BE2C (cell line): Measurements from ENCODE around the gene TULP4.
A peak's percentile ranks its signal among the peaks of the same experiment; 100 is the strongest.

ENCODE experiments used
- DNase-seq: peaks from one replicate; pipeline ENCODE4 v3.0.0-alpha.2; 2020
- H3K27me3 ChIP-seq: fragments of 250-450 bp; sonication (Bioruptor Pico); 2 replicates; pipeline ENCODE4 v1.5.1; 2020; ENCODE audit warnings: mild to moderate bottlenecking
- H3K36me3 ChIP-seq: fragments of 250-450 bp; sonication (Bioruptor Pico); 2 replicates; pipeline ENCODE4 v1.5.1; 2020; ENCODE audit warnings: mild to moderate bottlenecking
- H3K4me1 ChIP-seq: fragments of 250-450 bp; sonication (Bioruptor Pico); 2 replicates; pipeline ENCODE4 v1.5.1; 2020
- H3K4me3 ChIP-seq: 2 replicates; pipeline ENCODE4 v1.5.1; 2011; ENCODE audit warnings: low read depth, low read length
- H3K9me3 ChIP-seq: fragments of 250-450 bp; sonication (Bioruptor Pico); 2 replicates; pipeline ENCODE4 v1.5.1; 2020
- TF ChIP-seq, protein P1 (sequence below): IDR thresholded peaks from 2 replicates; pipeline ENCODE4 v1.5.1; 2012; ENCODE audit warnings: mild to moderate bottlenecking, low read depth, low read length

Gene TULP4

DNA sequence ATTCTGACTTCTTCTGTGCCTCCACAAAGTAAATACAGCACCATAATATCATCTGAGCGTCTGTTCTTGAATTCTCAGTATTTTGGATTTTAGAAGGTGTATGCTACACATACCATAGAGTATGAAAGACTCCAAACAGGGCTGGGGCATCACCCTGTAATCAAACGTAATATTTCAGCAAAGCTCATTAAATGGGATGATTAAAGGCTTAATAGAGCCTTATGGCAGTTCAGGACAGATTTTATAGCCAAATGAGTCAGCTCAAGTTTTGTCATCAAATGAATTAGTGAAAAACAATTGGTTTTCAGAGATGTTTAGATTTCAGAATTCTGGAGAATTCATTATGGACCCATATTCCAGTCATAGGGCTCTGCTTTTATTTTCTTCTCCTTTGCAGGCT lies 68.9 kb downstream of the TULP4 start:
- no peak overlapping the region for H3K4me3 ChIP-seq
- no peaks in the 10 kb centered on the region for H3K27me3 ChIP-seq
- TF ChIP-seq, protein P1, sequence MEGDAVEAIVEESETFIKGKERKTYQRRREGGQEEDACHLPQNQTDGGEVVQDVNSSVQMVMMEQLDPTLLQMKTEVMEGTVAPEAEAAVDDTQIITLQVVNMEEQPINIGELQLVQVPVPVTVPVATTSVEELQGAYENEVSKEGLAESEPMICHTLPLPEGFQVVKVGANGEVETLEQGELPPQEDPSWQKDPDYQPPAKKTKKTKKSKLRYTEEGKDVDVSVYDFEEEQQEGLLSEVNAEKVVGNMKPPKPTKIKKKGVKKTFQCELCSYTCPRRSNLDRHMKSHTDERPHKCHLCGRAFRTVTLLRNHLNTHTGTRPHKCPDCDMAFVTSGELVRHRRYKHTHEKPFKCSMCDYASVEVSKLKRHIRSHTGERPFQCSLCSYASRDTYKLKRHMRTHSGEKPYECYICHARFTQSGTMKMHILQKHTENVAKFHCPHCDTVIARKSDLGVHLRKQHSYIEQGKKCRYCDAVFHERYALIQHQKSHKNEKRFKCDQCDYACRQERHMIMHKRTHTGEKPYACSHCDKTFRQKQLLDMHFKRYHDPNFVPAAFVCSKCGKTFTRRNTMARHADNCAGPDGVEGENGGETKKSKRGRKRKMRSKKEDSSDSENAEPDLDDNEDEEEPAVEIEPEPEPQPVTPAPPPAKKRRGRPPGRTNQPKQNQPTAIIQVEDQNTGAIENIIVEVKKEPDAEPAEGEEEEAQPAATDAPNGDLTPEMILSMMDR: no peak
- H3K9me3 ChIP-seq: no peaks in the 10 kb centered on the region
- H3K4me1 ChIP-seq: peaks cover 7% of the 10 kb centered on the region
- no peaks in the 10 kb centered on the region for H3K36me3 ChIP-seq
- no peak for DNase-seq

DNA sequence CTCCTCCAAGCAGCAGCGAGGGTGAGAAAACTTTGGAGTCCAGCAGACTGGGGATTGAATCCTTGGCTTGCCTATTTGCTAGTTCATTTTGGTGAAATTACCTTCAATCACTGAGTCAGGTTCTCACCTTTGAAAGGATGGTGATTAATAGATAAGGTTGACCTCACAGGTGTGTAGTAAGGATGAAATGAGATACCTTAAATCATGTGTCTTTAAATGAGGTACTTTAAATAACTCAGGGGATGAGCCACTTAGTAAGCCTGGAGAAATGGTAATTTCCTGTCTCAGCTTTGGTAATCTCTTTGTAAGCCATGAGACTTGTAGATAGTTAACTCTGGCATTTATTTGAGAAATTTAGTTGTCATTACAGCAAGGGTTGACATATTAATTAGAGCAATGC lies 70.2 kb downstream of the TULP4 start:
- no peak for DNase-seq
- H3K27me3 ChIP-seq: no peaks in the 10 kb centered on the region
- no peaks in the 10 kb centered on the region for H3K36me3 ChIP-seq
- H3K4me3 ChIP-seq: no peak overlapping the region
- H3K4me1 ChIP-seq: peaks cover 11% of the 10 kb centered on the region
- TF ChIP-seq, protein P1: no peak
- H3K9me3 ChIP-seq: no peaks in the 10 kb centered on the region

DNA sequence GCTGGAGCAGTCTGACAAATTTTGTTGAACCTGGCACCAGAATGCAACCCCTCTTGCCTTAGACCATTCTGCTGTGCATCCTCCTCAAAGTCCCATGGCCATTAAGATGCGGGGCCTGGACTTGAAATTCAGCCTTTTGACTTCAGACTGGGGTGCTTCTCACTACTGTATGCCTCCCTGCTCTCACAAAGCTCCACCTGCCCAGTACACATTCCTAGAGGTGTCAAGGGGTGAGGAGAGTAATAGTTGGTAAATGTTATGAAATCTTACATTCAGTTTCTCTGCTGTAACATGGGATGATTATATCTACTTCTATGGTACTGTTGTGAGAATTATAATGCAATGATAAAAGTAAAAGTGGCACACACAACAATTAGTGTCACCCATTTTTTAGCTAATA lies 70.8 kb downstream of the TULP4 start:
- TF ChIP-seq, protein P1: no peak
- Histone ChIP-seq H3K4me3 (no peak overlapping the region), H3K4me1 (peaks cover 15% of the 10 kb centered on the region), H3K36me3 (no peaks in the 10 kb centered on the region), H3K27me3 (no peaks in the 10 kb centered on the region), H3K9me3 (no peaks in the 10 kb centered on the region)
- DNase-seq: no peak

DNA sequence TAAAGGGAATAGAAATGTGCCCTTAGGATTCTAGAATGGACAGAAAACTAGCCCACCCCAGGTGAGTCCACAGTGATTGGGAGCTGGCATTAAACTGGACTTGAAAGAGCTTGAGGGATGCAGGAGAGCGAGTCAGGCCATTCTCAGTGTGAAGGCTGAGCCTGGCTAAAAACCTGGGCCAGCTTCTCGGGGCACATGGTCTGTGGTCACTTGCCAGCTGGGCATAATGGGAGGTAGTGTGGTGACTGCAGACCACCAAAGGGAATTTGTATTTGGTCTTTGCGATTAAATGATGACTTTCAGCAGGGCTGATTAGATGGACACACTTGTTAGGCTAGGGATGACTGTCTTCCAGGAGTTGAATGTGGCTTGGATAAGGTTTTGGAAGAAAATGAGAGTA lies 71.3 kb downstream of the TULP4 start:
- Histone ChIP-seq H3K4me1 (peaks cover 15% of the 10 kb centered on the region), H3K27me3 (no peaks in the 10 kb centered on the region), H3K4me3 (no peak overlapping the region), H3K9me3 (no peaks in the 10 kb centered on the region), H3K36me3 (no peaks in the 10 kb centered on the region)
- TF ChIP-seq, protein P1: no peak
- no peak for DNase-seq

DNA sequence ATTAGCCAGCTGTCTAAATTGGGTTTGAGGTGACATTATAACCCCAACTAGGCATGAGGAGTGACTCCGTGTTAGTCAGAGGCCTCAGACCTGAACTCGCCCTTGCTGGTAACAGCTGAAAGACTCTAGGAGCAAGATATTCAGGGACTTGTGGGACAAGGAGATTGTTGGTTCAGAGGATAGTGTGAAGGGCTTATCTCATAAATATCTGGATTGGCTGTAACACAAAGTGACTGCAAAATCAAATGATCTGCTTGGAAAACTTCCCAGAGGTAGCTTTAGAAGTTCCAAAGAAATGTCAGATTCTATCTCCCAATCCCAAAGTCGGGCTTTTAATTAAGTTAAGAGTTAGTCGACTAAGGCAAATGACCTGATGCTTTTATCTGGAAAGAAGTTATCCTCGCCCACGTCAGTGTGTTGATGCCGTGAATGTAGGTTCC lies 72.4 kb downstream of the TULP4 start:
- H3K27me3 ChIP-seq: no peaks in the 10 kb centered on the region
- no peaks in the 10 kb centered on the region for H3K9me3 ChIP-seq
- no peak overlapping the region for H3K4me3 ChIP-seq
- no peak for DNase-seq
- H3K36me3 ChIP-seq: no peaks in the 10 kb centered on the region
- TF ChIP-seq, protein P1: no peak
- peaks cover 15% of the 10 kb centered on the region for H3K4me1 ChIP-seq

DNA sequence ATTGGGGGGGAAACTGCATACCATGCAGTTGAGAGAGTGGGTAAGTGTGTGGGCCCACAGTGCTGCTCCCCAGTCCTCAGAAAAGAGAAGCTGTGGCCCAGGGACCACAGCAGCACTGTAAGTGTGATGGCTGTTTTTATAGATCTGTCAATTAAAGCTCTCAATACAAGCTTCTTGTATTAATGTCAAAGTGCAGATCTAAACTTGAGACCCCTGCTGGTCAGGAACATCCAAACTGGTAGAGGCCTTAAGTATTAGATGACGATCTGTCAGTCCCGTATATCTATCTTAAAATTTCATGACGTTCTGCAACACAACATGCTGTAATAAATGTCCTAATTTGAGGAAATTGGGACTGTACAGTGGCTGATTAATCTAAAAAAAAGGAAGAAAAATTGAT lies 74.8 kb downstream of the TULP4 start:
- DNase-seq: no peak
- TF ChIP-seq, protein P1: peak; percentile 46
- Histone ChIP-seq H3K4me3 (no peak overlapping the region), H3K4me1 (peaks cover 15% of the 10 kb centered on the region), H3K27me3 (no peaks in the 10 kb centered on the region), H3K36me3 (no peaks in the 10 kb centered on the region), H3K9me3 (peaks cover 3% of the 10 kb centered on the region; the same call in 1 of the 2 replicates)
